ENCODE measurements around the gene SLC16A8. TPM values are rescaled to one million over a fixed set of nuclear protein-coding genes. Genes with fewer than 3 reads are reported as not detected.
"Not testable (repeated sequence)": the region's sequence is repeated elsewhere in the genome, so short reads cannot be mapped to it uniquely, and the experiment has no call there.

The SLC16A8 gene
- total RNA-seq, 4 donors from 2014 or later: 1.4 TPM; not detected in 3

DNA sequence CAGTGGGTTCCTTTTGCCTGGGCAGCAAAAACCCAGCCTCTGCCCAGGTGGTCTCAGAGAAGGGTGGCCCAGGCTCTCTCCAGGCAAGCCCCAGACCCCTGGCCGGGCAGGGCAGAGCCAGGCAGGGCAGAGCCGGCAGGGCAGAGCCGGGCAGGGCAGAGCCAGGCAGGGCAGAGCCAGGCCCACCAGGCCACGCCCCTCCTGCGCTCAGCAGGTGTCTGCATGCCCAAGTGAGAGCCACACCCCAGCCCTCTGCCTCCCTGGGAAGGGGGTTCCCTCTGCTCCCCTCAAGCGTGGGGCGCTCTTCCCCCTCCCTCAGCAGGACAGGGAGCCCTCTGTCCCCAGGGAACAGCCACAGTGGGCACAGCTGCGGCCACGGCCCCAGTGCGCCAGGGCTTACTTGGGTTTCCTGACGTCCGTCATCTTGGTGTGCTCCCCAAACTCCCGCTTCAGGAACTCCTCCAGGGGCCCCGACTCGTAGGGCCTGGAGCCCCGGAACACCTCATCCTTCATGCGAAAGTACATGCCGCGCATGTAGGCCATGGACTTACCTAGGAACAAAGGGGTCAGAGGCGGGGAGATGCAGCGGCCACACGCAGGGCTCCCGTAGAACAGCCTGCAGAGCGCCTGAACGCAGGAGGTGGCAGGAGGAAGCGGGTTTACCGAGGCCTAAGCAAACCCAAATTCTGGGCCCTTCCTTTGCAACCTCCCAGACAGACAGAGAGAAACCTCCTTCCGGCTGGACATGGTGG is 36.6 kb upstream of the SLC16A8 start:
- intact Hi-C loops (cut with DNase I; ENCODE audit: low total_unique reads): loop anchor here (10.0 kb wide), 1 partner anchor 104 kb away; no protein-coding TSS in a partner anchor
- Histone ChIP-seq H3K36me3 (no peaks in the 10 kb centered on the region), H3K4me1 (no peaks in the 10 kb centered on the region), H3K27me3 (no peaks in the 10 kb centered on the region), H3K4me3 (no peak overlapping the region), H3K9me3 (no peaks in the 10 kb centered on the region), H3K27ac (no peak overlapping the region)
- TF ChIP-seq POLR2A (IDR thresholded peaks at IDR 0.05): no peak
- TF ChIP-seq, protein P1, sequence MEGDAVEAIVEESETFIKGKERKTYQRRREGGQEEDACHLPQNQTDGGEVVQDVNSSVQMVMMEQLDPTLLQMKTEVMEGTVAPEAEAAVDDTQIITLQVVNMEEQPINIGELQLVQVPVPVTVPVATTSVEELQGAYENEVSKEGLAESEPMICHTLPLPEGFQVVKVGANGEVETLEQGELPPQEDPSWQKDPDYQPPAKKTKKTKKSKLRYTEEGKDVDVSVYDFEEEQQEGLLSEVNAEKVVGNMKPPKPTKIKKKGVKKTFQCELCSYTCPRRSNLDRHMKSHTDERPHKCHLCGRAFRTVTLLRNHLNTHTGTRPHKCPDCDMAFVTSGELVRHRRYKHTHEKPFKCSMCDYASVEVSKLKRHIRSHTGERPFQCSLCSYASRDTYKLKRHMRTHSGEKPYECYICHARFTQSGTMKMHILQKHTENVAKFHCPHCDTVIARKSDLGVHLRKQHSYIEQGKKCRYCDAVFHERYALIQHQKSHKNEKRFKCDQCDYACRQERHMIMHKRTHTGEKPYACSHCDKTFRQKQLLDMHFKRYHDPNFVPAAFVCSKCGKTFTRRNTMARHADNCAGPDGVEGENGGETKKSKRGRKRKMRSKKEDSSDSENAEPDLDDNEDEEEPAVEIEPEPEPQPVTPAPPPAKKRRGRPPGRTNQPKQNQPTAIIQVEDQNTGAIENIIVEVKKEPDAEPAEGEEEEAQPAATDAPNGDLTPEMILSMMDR (IDR thresholded peaks at IDR 0.05): no peak
- no peak for DNase-seq

DNA sequence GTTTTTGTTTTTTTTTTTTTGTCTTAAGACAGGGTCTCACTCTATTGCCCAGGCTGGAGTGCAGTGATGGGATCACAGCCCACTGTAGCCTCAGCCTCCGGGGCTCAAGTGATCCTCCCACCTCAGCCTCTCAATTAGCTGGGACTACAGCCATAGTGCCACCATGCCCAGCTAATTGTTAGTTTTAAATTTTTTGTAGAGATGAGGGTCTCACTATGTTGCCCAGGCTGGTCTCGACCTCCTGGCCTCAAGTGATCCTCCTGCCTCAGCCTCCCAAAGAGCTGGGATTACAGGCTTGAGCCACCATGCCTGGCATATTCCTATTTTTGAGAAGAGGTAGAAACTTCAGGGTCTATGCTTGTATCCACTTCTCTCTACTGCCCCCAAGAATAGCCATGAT is 34.8 kb upstream of the SLC16A8 start:
- intact Hi-C loops (cut with DNase I; ENCODE audit: low total_unique reads): not testable (repeated sequence)

DNA sequence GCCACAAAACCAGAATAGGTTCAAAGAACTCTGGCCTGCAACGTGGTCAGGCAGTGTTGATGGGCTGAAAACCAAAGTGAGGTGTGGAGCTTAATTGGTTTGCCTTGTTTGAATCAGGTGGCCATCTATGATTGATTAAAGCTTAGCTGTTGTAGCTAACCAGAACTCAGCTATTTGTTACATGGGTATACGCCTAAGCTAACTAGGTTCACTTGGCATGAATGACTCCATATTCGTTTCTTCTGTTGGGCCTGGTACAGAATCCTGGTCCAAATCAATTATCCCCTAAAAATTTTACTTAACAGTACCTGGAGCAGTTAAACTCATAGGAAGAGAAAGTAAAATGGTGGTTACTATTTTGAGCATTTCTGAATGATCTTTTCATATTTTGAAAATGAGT is 34.2 kb upstream of the SLC16A8 start:
- H3K36me3 ChIP-seq: no peaks in the 10 kb centered on the region
- TF ChIP-seq, protein P1 (IDR thresholded peaks at IDR 0.05): no peak
- TF ChIP-seq POLR2A (IDR thresholded peaks at IDR 0.05): no peak
- intact Hi-C loops (cut with DNase I; ENCODE audit: low total_unique reads): no loop called here

More for the DNA sequence above, 34.8 kb upstream of the SLC16A8 start:
- DNase-seq, H3K27me3 ChIP-seq, H3K27ac ChIP-seq, H3K4me3 ChIP-seq, H3K4me1 ChIP-seq, H3K9me3 ChIP-seq, H3K36me3 ChIP-seq: not testable (repeated sequence)

DNA sequence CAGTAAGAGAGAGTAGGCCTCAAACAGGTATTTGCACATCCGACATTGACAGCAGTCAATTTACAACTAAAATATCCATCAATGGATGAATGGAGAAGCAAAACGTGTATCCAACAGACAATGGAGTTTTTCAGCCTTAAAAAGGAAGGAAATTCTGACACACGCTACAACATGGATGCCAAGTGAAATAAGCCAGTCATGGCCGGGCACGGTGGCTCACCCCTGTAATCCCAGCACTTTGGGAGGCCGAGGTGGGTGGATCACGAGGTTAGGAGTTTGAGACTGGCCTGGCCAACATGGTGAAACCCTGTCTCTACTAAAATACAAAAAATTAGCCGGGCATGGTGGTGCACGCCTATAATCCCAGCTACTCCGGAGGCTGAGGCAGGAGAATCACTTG is 33.6 kb upstream of the SLC16A8 start:
- H3K9me3 ChIP-seq; H3K27ac ChIP-seq; H3K27me3 ChIP-seq; H3K36me3 ChIP-seq; H3K4me1 ChIP-seq; H3K4me3 ChIP-seq; DNase-seq; intact Hi-C loops (cut with DNase I; ENCODE audit: low total_unique reads): not testable (repeated sequence)

More for the DNA sequence above, 34.2 kb upstream of the SLC16A8 start:
- H3K9me3 ChIP-seq: no peaks in the 10 kb centered on the region
- no peaks in the 10 kb centered on the region for H3K4me1 ChIP-seq
- no peaks in the 10 kb centered on the region for H3K27me3 ChIP-seq
- H3K27ac ChIP-seq: no peak overlapping the region
- no peak for DNase-seq
- H3K4me3 ChIP-seq: no peak overlapping the region

DNA sequence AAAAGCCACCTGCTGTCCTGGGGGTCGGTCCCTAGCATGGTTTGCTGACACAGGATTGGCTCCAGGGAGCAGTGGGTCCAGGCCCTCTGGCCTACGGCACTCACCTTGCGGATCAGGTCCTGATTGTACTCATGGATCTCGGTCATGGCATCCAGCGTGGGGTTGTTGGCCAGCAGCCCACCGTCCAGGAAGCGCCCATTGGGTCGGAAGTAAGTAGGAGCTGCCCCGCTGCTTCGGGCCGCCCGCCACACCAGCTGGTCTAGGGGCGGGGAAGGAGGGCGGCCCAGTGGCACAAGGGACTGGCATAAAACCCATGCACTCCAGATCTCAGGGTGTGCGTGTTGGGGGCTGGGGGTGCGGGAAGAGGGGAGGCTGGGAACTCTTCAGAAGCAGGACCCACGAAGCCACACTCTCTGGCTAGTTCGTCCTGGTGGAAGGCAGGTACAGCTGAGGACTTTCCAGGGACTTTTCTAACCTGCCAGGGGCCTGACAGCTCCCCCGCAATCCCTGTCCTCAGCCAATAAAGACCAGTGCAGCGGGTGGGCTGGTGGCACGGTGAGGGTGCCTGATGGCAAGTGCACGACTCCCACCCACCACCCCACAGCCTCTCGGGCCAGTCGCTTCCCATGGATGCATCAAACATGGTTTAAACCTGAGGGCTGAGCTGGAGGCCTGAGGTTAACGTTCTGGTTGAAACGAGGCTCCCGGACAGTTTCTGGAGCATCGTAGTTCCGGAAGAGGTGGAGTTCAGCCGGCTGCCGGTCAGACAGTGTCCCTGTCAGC is 31.6 kb upstream of the SLC16A8 start:
- Histone ChIP-seq H3K27ac (no peak overlapping the region), H3K4me1 (no peaks in the 10 kb centered on the region), H3K4me3 (no peak overlapping the region), H3K27me3 (no peaks in the 10 kb centered on the region), H3K36me3 (no peaks in the 10 kb centered on the region), H3K9me3 (no peaks in the 10 kb centered on the region)
- no peak for DNase-seq
- TF ChIP-seq, protein P1 (IDR thresholded peaks at IDR 0.05): no peak
- no peak for TF ChIP-seq POLR2A (IDR thresholded peaks at IDR 0.05)
- intact Hi-C loops (cut with DNase I; ENCODE audit: low total_unique reads): no loop called here

Data from uterus (tissue), 4 donors.